ENCODE results near the gene CDS2. TPM values are rescaled to one million over a fixed set of nuclear protein-coding genes. Genes with fewer than 3 reads are reported as not detected.

Gene CDS2
- total RNA-seq, 4 donors from 2014 or later: 59.8 to 102 (median 73.9) TPM

DNA sequence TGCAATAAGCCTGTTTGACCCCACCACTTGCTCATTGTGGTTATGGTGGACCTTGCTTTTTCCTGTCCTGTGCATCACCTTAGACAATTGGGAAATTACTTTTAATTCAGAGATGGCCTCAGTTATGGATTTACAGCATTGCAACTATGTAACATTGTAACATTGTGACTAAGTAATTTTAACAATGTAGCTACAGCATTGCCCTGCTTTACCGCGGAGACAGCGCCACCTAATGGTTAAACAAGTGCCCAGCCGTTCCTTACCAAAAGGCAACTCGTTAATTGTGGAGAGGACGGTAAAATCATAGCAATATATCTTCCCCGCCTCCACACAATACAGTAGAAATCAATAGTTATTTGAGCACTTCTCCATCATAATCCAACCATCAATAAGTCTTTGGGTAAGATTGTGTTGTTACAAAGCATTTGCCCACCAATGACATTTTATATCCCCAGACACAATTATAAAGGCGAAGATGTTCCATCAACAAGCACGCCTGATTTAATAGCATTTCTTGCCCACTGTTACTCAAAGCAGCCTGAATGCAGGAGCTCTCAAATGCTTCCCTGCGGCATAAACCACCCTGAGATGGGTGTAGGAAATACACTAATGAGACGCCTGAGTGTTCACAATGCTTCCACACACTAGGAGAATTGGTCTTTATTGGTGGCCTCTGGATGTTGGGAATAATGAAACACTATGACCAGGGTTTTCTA lies 96.3 kb downstream of the CDS2 start:
- no peak for TF ChIP-seq POLR2AphosphoS5 (IDR thresholded peaks at IDR 0.05)
- TF ChIP-seq POLR2A (IDR thresholded peaks at IDR 0.05): no peak
- TF ChIP-seq, protein P1, sequence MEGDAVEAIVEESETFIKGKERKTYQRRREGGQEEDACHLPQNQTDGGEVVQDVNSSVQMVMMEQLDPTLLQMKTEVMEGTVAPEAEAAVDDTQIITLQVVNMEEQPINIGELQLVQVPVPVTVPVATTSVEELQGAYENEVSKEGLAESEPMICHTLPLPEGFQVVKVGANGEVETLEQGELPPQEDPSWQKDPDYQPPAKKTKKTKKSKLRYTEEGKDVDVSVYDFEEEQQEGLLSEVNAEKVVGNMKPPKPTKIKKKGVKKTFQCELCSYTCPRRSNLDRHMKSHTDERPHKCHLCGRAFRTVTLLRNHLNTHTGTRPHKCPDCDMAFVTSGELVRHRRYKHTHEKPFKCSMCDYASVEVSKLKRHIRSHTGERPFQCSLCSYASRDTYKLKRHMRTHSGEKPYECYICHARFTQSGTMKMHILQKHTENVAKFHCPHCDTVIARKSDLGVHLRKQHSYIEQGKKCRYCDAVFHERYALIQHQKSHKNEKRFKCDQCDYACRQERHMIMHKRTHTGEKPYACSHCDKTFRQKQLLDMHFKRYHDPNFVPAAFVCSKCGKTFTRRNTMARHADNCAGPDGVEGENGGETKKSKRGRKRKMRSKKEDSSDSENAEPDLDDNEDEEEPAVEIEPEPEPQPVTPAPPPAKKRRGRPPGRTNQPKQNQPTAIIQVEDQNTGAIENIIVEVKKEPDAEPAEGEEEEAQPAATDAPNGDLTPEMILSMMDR (IDR thresholded peaks at IDR 0.05): peak; percentile 48 to 75 (median 60)
- TF ChIP-seq EP300 (IDR thresholded peaks at IDR 0.05): no peak

DNA sequence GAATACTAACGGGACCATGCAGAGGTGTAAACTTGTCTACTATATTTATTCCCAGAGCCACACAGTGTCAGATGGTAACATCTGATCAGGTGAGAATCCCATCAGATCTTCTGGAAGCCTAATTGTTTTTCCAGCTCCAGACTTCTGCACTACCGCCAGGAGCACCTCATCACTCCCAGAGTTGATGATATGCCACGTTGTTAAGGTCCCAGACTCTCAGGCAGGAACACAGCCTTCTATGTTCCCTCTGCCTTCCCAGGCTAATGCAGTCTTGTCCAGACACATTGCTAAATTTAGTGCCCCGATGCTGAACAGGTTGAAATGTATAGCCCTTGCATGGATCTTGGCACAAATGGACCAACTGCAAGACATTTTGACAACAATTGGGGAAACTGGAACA lies 103.7 kb downstream of the CDS2 start:
- Histone ChIP-seq H3K9me3 (no peaks in the 10 kb centered on the region), H3K4me1 (no peaks in the 10 kb centered on the region), H3K4me3 (no peak overlapping the region), H3K27me3 (no peaks in the 10 kb centered on the region), H3K27ac (no peak overlapping the region), H3K36me3 (no peaks in the 10 kb centered on the region)
- 60 to 67% methylated on average over 3 to 4 of the region's 4 CpGs for WGBS, 2 donors (ENCODE audit: low coverage in 1 of 2)
- TF ChIP-seq POLR2A (IDR thresholded peaks at IDR 0.05) (no peak), EP300 (IDR thresholded peaks at IDR 0.05) (no peak), POLR2AphosphoS5 (IDR thresholded peaks at IDR 0.05) (no peak)
- TF ChIP-seq, protein P1 (IDR thresholded peaks at IDR 0.05): no peak
- no peak for ATAC-seq

More for the DNA sequence above, 96.3 kb downstream of the CDS2 start:
- H3K27me3 ChIP-seq: no peaks in the 10 kb centered on the region
- peak; percentile 70 for ATAC-seq
- no peaks in the 10 kb centered on the region for H3K4me1 ChIP-seq
- no peak overlapping the region for H3K27ac ChIP-seq
- H3K4me3 ChIP-seq: no peak overlapping the region
- peaks cover 0 to 10% of the 10 kb centered on the region in 2 donors for H3K36me3 ChIP-seq
- WGBS, 2 donors (ENCODE audit: low coverage in 1 of 2): 21 to 30% methylated on average over 9 to 11 of the region's 11 CpGs
- no peaks in the 10 kb centered on the region for H3K9me3 ChIP-seq

DNA sequence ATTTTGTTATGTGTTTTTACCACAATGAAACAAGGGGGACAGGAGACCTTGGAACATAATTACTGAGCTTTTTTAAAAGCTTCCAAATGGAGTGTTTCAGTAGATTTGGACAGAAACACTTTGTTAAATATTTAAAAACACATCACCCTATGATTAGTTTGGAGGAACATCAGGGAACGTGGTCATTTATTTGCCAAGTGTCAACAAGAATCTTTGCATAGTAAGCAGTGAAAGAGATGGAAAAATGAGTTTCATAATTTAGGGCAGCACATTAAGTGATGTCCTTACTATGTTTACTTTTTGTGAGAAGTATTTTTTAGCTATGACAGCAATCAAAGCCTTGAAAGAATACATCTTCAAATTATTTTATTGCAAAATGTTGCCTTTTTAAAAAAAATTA lies 107.3 kb downstream of the CDS2 start:
- TF ChIP-seq POLR2AphosphoS5 (IDR thresholded peaks at IDR 0.05) (no peak), POLR2A (IDR thresholded peaks at IDR 0.05) (no peak), EP300 (IDR thresholded peaks at IDR 0.05) (no peak)
- TF ChIP-seq, protein P1 (IDR thresholded peaks at IDR 0.05): no peak
- Histone ChIP-seq H3K36me3 (no peaks in the 10 kb centered on the region), H3K4me1 (no peaks in the 10 kb centered on the region), H3K9me3 (no peaks in the 10 kb centered on the region), H3K27ac (no peak overlapping the region), H3K27me3 (no peaks in the 10 kb centered on the region), H3K4me3 (no peak overlapping the region)
- WGBS, 2 donors (ENCODE audit: low coverage in 1 of 2): 14 to 17% methylated on average over 1 of the region's 1 CpG
- ATAC-seq: no peak

DNA sequence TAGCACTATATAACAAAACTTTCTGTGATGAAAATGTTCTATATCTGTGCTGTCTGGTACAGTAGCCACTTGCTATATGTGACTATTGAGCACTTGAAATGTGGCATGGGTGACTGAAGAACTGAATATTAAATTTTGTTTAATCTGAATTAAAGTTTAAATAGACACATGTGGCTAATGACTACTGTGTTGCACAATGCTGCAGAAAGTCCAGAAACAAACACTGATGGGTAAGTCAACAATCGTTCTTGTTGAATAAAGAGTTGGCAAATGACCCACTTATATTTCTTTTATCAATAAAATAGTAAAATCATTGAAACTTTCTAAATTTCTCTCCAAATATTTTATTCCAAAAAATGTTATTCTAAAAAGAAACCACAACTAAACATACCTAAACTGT lies 108.2 kb downstream of the CDS2 start:
- 50 to 64% methylated on average over 1 of the region's 1 CpG for WGBS, 2 donors (ENCODE audit: low coverage in 1 of 2)
- no peaks in the 10 kb centered on the region for H3K9me3 ChIP-seq
- no peak overlapping the region for H3K4me3 ChIP-seq
- no peak for ATAC-seq
- H3K36me3 ChIP-seq: no peaks in the 10 kb centered on the region
- no peaks in the 10 kb centered on the region for H3K27me3 ChIP-seq
- no peaks in the 10 kb centered on the region for H3K4me1 ChIP-seq
- TF ChIP-seq EP300 (IDR thresholded peaks at IDR 0.05): no peak
- TF ChIP-seq, protein P1 (IDR thresholded peaks at IDR 0.05): no peak
- TF ChIP-seq POLR2A (IDR thresholded peaks at IDR 0.05): no peak
- TF ChIP-seq POLR2AphosphoS5 (IDR thresholded peaks at IDR 0.05): no peak
- no peak overlapping the region for H3K27ac ChIP-seq

Small RNAs within 50 kb of the gene (small RNA-seq; reads per million reads assigned to genes)
- gene RF00019: 0 reads per million in 4 donors
- 0 reads per million in 4 donors for gene RF00568
- gene RNA5SP474: 0 to 0.45 (median 0) reads per million in 4 donors

Other genes starting within 250 kb of the CDS2 start
- gene SLC23A2, start 125.5 kb upstream of the CDS2 start, total RNA-seq: 10 to 100 TPM; 11.5 to 19.1 (median 15.1) TPM
- 100 to 1,000 TPM in 2 of 4 donors, 10 to 100 TPM in 2; 72.6 to 108 (median 97.8) TPM for gene TMEM230, start 13.9 kb upstream of the CDS2 start, total RNA-seq
- gene PCNA, start 7.0 kb upstream of the CDS2 start, total RNA-seq: 10 to 100 TPM; 21.9 to 52.8 (median 39.2) TPM
- not detected for gene PROKR2, start 189.9 kb downstream of the CDS2 start, total RNA-seq